Glomerular endothelial cell (primary cell): ENCODE data around the gene MPC1. TPM values are rescaled to one million over a fixed set of nuclear protein-coding genes. Genes with fewer than 3 reads are reported as not detected.
"Not testable (repeated sequence)": the region's sequence is repeated elsewhere in the genome, so short reads cannot be mapped to it uniquely, and the experiment has no call there.

Source experiments
- DNase-seq: peaks from one replicate; pipeline ENCODE4 v3.0.0-alpha.2; 2011; ENCODE audit warnings: low read depth, low spot score; ENCODE audit errors: extremely low read depth
- total RNA-seq: library from RNA; depleted of rRNA; stranded (reverse); fragments of >200 nt; gene quantifications from 2 replicates; pipeline ENCODE4 v1.2.3, GENCODE V29; 2015

The MPC1 gene
- total RNA-seq, 1 donor from 2014 or later: 19.2 TPM

DNA sequence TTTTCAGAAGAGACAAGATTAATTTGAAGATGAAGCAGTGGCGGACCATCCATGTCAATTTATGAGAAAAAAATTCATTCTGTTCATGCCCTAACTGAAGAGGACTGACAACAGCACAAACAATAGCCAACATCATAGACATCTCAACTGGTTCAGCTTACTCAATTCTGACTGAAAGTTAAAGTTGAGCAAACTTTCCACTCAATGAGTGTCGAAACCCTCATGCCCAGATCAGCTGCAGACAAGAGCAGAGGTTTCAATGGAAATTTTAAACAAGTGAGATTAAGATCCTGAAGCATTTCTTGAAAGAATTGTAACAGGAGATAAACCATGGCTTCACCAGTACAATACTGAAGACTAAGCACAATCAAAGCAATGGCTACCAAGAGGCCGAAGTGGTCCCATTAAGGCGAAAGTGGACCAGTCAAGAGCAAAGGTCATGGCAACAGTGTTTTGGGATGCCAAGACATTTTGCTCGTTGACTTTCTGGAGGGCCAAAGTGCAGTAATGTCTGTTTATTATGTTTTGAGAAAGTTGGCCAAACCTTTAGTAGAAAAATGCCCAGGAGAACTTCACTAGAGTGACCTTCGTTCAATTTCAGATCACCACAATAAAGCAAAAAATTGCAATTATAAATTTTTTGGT lies 34.3 kb downstream of the MPC1 start:
- DNase-seq: no peak

- no peak for DNase-seq
Measured at GRCh38 chr6:166346965-166347364, 35.8 kb downstream of the MPC1 start.

GRCh38 chr6:166346449-166346848 lies 36.3 kb downstream of the MPC1 start:
- DNase-seq: no peak

DNA sequence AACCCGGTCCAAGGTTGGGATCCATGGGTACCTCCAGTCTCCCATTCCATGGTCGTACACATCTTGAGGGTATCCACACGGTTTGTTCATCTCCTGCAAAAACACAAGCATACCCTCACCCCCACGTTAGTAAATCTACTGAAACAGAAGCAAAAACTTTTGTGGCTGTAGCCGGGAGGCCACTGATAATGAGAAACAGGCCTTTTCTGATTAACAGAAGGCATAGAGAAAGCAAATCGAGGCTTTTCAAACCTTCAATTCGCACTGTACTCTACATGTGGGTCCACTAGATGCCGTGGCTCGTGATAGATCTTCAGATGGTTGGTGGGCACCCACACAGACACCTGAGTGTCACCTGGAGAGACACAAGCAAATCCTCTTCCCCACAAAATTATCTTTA lies 37.1 kb downstream of the MPC1 start:
- not testable (repeated sequence) for DNase-seq

- not testable (repeated sequence) for DNase-seq
Measured at GRCh38 chr6:166344921-166345320, 37.8 kb downstream of the MPC1 start.

DNA sequence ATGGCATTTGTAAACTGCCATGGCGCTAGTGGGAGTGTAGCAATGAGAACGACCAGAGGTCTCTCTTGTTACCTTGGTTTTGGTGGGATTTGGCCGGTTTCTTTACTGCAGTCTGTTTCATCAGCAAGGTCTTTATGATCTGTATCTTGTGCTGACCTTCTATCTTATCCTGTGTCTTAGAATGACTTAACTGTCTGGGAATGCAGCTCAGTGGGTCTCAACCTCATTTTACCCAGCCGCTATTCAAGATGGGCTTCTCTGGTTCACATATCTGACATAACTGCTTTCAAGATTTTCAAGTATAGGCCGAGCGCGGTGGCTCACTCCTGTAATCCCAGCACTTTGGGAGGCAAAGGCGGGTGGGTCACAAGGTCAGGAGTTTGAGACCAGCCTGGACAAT lies 38.5 kb downstream of the MPC1 start:
- no peak for DNase-seq

- DNase-seq: no peak
Measured at GRCh38 chr6:166343150-166343487, 39.6 kb downstream of the MPC1 start.

DNA sequence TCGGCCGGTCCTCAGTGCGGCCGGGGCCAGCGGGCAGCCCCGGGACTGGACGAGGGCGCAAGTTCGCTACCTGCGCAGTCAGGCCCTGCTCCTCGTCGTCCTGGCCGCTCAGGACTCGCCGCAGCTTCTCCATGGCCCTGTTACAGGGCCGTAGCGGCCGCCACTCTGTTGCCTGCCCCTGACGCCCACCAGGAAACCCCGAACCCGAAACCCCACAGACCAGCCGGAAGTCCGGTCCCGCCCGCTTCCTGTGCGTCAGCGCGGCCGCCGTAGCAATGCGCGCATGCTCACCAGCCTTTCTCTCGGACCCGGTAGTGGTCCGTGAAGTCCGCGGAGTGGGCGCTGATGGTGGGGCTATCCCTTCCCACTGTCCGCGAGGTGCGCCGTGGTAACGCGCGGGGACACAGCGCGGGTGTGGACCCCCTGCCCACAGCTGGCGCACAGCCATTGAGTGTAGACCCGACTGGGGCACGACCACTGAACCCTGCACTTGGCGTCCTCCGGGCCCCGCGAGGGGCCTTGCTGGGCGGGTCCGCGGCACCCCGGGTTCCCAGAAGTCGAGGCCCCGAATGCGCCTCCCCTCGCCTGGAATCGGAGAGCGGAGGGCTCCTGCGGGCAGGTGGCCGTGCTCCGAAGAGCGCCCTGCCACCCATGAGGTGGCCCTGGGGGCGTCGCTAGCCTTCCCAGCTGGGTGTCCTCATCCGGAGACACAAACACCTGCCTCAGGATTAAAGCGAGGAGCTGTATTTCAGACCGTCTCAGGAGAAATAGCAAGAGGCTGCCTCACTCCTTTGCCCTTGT lies 40.2 kb downstream of the MPC1 start, which contains the start of gene SFT2D1:
TSS of gene SFT2D1 (minus strand) at position 197 of the 801 bp plus-strand sequence. CDS start at position 133, 64 bp downstream.
- no peak for DNase-seq

GRCh38 chr6:166341977-166342348 lies 40.8 kb downstream of the MPC1 start:
- DNase-seq: no peak

GRCh38 chr6:166341464-166341863 lies 41.3 kb downstream of the MPC1 start:
- DNase-seq: no peak

DNA sequence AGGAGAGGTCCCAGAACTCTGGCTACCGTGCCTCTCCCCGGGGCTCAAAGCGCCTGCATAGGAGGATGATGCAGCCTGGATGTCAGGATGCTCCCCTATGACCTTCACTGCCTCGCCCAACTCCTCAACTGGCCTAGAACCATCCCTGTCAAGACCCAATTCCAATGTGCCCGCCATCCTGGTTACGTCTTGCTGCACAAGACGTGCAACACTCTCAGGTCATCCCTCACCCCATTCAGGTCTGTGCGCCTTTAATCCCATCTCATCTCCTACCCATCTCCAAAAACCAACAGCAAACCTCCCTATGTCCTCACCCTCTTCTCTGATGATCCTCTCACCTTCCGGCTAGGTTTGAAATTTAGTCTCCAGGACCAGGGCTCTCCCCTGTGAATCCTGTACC lies 43.9 kb downstream of the MPC1 start:
- DNase-seq: no peak

- no peak for DNase-seq
Measured at GRCh38 chr6:166336847-166337246, 45.9 kb downstream of the MPC1 start.

DNA sequence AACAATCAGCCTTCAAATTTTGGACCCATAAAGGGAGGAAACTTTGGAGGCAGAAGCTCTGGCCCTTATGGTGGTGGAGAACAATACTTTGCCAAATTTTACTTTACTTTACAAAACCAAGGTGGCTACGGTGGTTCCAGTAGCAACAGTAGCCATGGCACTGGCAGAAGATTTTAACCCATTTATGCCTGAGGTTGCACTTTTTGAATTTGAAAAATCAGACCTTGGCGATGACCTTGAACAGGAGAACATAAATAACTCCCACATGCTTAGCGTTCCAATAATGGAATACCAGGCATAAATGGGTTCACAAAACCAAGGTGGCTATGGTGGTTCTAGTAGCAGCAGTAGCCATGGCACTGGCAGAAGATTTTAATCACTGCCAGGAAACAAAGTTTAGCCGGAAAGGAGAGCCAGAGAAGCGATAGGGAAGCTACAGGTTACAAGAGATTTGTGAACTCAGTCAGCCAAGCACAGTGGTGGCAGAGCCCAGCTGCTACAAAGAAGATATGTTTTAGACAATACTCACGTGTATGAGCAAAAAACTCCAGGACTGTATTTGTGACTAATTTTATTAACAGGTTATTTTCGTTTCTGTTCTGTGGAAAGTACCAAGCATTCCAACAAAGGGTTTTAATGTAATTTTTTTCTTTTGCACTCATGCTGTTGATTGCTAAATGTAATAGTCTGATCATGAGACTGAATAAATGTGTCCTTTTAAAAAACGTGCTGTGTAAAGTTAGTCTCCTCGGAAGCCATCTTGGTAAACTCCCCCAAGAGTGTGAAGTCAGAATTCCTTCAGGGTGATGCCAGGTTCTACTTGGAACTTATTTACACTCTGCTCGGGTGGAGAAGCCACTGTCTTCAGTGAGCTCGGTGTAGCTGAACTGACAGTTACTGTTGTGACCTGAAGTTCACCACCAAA lies 47.1 kb downstream of the MPC1 start:
- DNase-seq: no peak

- DNase-seq: no peak
Measured at GRCh38 chr6:166334878-166335277, 47.9 kb downstream of the MPC1 start.

DNA sequence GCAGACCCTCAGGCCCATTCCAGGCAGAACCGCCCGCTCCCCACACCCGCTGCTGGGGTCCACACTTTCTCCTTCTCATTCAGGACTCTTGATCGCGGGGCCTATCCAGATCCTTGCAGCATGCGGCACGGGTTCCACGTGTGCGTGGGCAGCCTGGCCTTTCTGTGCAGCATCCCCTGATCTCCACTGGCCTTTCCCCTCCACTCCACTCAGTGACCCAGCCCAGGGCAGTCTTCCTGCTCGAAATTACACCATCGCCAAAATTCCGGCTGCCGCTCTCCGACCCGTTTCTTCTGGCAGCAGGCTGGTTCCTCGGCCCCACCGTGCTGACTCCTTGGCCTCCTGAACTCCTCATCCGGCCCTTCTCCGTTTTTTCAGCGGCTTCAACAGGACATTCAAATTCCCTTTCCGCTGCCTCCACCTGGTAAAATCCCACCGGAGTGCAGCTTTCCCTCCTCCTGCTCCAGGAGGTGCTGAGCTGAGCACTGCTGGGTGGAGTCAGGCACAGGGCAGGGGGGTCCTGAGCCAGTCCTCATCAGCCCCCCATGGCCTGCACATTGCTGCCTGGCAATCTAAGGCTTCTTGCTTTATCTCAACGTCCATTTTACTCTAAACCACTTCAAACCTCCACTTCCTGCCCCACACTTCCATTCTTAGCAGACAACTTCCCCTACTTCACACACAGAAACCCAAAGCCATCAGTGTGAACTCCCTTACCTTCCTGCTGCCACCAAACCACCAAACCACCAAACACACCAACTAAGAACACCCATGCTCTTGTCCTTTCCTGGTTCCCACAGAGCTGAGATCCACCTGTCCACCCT lies 49.4 kb downstream of the MPC1 start:
- no peak for DNase-seq

GRCh38 chr6:166331503-166332415 lies 51.0 kb downstream of the MPC1 start:
- no peak for DNase-seq

GRCh38 chr6:166330612-166331011 lies 52.1 kb downstream of the MPC1 start:
- no peak for DNase-seq

- no peak for DNase-seq
Measured at GRCh38 chr6:166325383-166326042, 57.2 kb downstream of the MPC1 start.

GRCh38 chr6:166323395-166323794 lies 59.3 kb downstream of the MPC1 start:
- no peak for DNase-seq
